ENCODE data around the gene ERO1A. TPM values are rescaled to one million over a fixed set of nuclear protein-coding genes. Genes with fewer than 3 reads are reported as not detected.
A peak's percentile ranks its signal among the peaks of the same experiment; 100 is the strongest.

The ERO1A gene
- total RNA-seq, 1 experiment from 2014 or later = 44.6 TPM

GRCh38 chr14:52610187-52610586 is 85.2 kb downstream of the ERO1A start (continued):
- TF ChIP-seq ZNF532 (CRISPR knock-in tag; IDR thresholded peaks at IDR 0.05; ENCODE audit: borderline replicate concordance) (no peak), ZNF396 (CRISPR knock-in tag; IDR thresholded peaks at IDR 0.05; ENCODE audit: borderline replicate concordance) (no peak), ZMAT4 (CRISPR knock-in tag; IDR thresholded peaks at IDR 0.05) (no peak), SP1 (CRISPR knock-in tag; conservative IDR thresholded peaks at IDR 0.05) (no peak)

- no peak for TF ChIP-seq CREB1 (CRISPR knock-in tag; IDR thresholded peaks at IDR 0.05)
- no peak for TF ChIP-seq EMX1 (CRISPR knock-in tag; IDR thresholded peaks at IDR 0.05)
- TF ChIP-seq ARID4B (CRISPR knock-in tag; IDR thresholded peaks at IDR 0.05; ENCODE audit: borderline replicate concordance) = no peak
- TF ChIP-seq JAZF1 (CRISPR knock-in tag; IDR thresholded peaks at IDR 0.05) = no peak
- TF ChIP-seq ZNF512 (CRISPR knock-in tag; IDR thresholded peaks at IDR 0.05; ENCODE audit: borderline replicate concordance) = no peak
- TF ChIP-seq NFATC4 (CRISPR knock-in tag; IDR thresholded peaks at IDR 0.05) = no peak
- TF ChIP-seq IRF2 (CRISPR knock-in tag; IDR thresholded peaks at IDR 0.05; ENCODE audit: borderline replicate concordance, low read depth) = no peak
- TF ChIP-seq FOXK1 (CRISPR knock-in tag; IDR thresholded peaks at IDR 0.05) = no peak
- no peak for TF ChIP-seq USF2 (CRISPR knock-in tag; IDR thresholded peaks at IDR 0.05)
- ChIA-PET CTCF (interaction anchor here (0.6 kb wide), 1 partner anchor 175 kb away, joined by 3 read pairs; no protein-coding TSS in a partner anchor), POLR2A (no interaction called here)
- Mint-ChIP-seq H3K4me3 (no peak overlapping the region), H3K4me1 (peaks cover 8% of the 10 kb centered on the region), H3K9me3 (peaks cover 17% of the 10 kb centered on the region), H3K27me3 (ENCODE audit: low read depth) (no peaks in the 10 kb centered on the region), H3K36me3 (peaks cover 7% of the 10 kb centered on the region), H3K27ac (no peak overlapping the region)
- DNase-seq (ENCODE audit: low spot score) = peak; percentile 17
- peak; percentile 74 for ATAC-seq
These were observed 85.8 kb downstream of the ERO1A start for GRCh38 chr14:52609445-52610044.
